ENCODE results near the gene ARHGAP6. TPM values are rescaled to one million over a fixed set of nuclear protein-coding genes. Genes with fewer than 3 reads are reported as not detected.

ARHGAP6 gene
- total and polyA plus RNA-seq, 2 experiments from 2014 or later = 0.26 to 0.59 TPM

DNA sequence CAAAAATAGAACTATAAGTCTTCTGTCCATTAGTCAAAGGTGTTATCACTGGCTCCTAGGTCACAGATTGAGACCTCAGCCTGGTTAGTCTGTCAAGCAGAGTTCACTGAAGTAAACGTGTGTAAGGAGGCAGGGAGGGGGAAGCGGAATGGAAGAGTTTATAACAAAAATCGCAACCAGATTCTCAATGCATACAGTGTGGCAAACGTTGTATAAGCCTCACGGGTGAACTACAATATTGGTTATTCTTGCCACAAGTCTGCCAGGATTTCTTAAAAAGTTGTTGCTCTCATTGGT, 257.7 kb downstream of the ARHGAP6 start:
- no peaks in the 10 kb centered on the region for H3K27me3 Mint-ChIP-seq (ENCODE audit: insufficient read depth, low read depth, poor library complexity)
- no peaks in the 10 kb centered on the region for H3K27me3 ChIP-seq (ENCODE audit: insufficient read depth)
- TF ChIP-seq ZNF331 (CRISPR knock-in tag; IDR thresholded peaks at IDR 0.05; ENCODE audit: low read depth) (no peak), NANOG (IDR thresholded peaks at IDR 0.05; ENCODE audit: borderline replicate concordance) (no peak), ZNF114 (CRISPR knock-in tag; IDR thresholded peaks at IDR 0.05) (no peak), STAT1 (IDR thresholded peaks at IDR 0.05; ENCODE audit: unreplicated experiment) (no peak), POLR2AphosphoS5 (IDR thresholded peaks at IDR 0.05; ENCODE audit: low read depth) (no peak), EZH2 (IDR thresholded peaks at IDR 0.05; ENCODE audit: low read depth, unreplicated experiment) (no peak), ZNF462 (CRISPR knock-in tag; IDR thresholded peaks at IDR 0.05) (no peak), EZH2phosphoT487 (IDR thresholded peaks at IDR 0.05; ENCODE audit: unreplicated experiment) (no peak), JUNB (IDR thresholded peaks at IDR 0.05; ENCODE audit: unreplicated experiment) (no peak), ETS1 (IDR thresholded peaks at IDR 0.05) (no peak), CREB1 (CRISPR knock-in tag; IDR thresholded peaks at IDR 0.05; ENCODE audit: low read depth) (no peak)
- TF ChIP-seq, protein P1, sequence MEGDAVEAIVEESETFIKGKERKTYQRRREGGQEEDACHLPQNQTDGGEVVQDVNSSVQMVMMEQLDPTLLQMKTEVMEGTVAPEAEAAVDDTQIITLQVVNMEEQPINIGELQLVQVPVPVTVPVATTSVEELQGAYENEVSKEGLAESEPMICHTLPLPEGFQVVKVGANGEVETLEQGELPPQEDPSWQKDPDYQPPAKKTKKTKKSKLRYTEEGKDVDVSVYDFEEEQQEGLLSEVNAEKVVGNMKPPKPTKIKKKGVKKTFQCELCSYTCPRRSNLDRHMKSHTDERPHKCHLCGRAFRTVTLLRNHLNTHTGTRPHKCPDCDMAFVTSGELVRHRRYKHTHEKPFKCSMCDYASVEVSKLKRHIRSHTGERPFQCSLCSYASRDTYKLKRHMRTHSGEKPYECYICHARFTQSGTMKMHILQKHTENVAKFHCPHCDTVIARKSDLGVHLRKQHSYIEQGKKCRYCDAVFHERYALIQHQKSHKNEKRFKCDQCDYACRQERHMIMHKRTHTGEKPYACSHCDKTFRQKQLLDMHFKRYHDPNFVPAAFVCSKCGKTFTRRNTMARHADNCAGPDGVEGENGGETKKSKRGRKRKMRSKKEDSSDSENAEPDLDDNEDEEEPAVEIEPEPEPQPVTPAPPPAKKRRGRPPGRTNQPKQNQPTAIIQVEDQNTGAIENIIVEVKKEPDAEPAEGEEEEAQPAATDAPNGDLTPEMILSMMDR (conservative IDR thresholded peaks at IDR 0.05; ENCODE audit: low read depth in 2 of 2) = no peak
- TF ChIP-seq, protein P2, sequence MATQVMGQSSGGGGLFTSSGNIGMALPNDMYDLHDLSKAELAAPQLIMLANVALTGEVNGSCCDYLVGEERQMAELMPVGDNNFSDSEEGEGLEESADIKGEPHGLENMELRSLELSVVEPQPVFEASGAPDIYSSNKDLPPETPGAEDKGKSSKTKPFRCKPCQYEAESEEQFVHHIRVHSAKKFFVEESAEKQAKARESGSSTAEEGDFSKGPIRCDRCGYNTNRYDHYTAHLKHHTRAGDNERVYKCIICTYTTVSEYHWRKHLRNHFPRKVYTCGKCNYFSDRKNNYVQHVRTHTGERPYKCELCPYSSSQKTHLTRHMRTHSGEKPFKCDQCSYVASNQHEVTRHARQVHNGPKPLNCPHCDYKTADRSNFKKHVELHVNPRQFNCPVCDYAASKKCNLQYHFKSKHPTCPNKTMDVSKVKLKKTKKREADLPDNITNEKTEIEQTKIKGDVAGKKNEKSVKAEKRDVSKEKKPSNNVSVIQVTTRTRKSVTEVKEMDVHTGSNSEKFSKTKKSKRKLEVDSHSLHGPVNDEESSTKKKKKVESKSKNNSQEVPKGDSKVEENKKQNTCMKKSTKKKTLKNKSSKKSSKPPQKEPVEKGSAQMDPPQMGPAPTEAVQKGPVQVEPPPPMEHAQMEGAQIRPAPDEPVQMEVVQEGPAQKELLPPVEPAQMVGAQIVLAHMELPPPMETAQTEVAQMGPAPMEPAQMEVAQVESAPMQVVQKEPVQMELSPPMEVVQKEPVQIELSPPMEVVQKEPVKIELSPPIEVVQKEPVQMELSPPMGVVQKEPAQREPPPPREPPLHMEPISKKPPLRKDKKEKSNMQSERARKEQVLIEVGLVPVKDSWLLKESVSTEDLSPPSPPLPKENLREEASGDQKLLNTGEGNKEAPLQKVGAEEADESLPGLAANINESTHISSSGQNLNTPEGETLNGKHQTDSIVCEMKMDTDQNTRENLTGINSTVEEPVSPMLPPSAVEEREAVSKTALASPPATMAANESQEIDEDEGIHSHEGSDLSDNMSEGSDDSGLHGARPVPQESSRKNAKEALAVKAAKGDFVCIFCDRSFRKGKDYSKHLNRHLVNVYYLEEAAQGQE (IDR thresholded peaks at IDR 0.05; ENCODE audit: unreplicated experiment) = no peak
- no peaks in the 10 kb centered on the region for H3K36me3 Mint-ChIP-seq (ENCODE audit: low read depth)
- H3K4me1 ChIP-seq (ENCODE audit: insufficient read depth) = no peaks in the 10 kb centered on the region
- H3K4me3 Mint-ChIP-seq = no peak overlapping the region
- no peaks in the 10 kb centered on the region for H3K36me3 ChIP-seq (ENCODE audit: insufficient read depth)
- DNase-seq (ENCODE audit: low spot score) (no peak), ATAC-seq (no peak)
- H3F3A ChIP-seq (replicated peaks; ENCODE audit: low read depth) = no peaks in the 10 kb centered on the region
- H3K9me2 ChIP-seq (ENCODE audit: insufficient read depth) = no peaks in the 10 kb centered on the region
- no peak overlapping the region for H3K4me3 ChIP-seq
- H4K20me1 ChIP-seq (replicated peaks; ENCODE audit: insufficient read depth) = no peaks in the 10 kb centered on the region
- no peak overlapping the region for H2AFZ ChIP-seq
- no peak overlapping the region for H3K27ac ChIP-seq (ENCODE audit: low read depth)
- H3K4me2 ChIP-seq = no peak overlapping the region
- H3K9me3 Mint-ChIP-seq = no peaks in the 10 kb centered on the region
- H3K27ac Mint-ChIP-seq = no peak overlapping the region
- H3K79me2 ChIP-seq (replicated peaks; ENCODE audit: insufficient read depth) = no peaks in the 10 kb centered on the region
- no peaks in the 10 kb centered on the region for H3K4me1 Mint-ChIP-seq
